Measurements from ENCODE around the gene SPATA6.
"Not testable (repeated sequence)": the region's sequence is repeated elsewhere in the genome, so short reads cannot be mapped to it uniquely, and the experiment has no call there.

- TF ChIP-seq EZH2 (IDR thresholded peaks at IDR 0.05; ENCODE audit: borderline replicate concordance, low read length); CTCF (IDR thresholded peaks at IDR 0.05; ENCODE audit: low read length): not testable (repeated sequence)
Measured at GRCh38 chr1:48437379-48437778, 34.6 kb downstream of the SPATA6 start.

All from OCI-LY1 (cell line).